Panc1 (cell line): ENCODE data around the gene SAMD14. TPM values are rescaled to one million over a fixed set of nuclear protein-coding genes. Genes with fewer than 3 reads are reported as not detected.
A peak's percentile ranks its signal among the peaks of the same experiment; 100 is the strongest.

ENCODE experiments used
- ATAC-seq: fragments of 200-7000 bp; cut with Tn5 transposase; 2 replicates; pipeline ENCODE4 v1.9.1; 2020; ENCODE audit warnings: mild to moderate bottlenecking, moderate library complexity
- BruUV-seq: library from RNA; stranded (reverse); fragments of 400-500 nt; replicated peaks from 2 replicates; lab custom pipeline; 2021; lab: Mats Ljungman, UMichigan
- CTCF ChIA-PET: fragments of 300-600 bp; sonication (Branson Sonifier 250); formaldehyde crosslinking; loops from one replicate; lab custom pipeline; 2022; ENCODE audit warnings: antibody characterized with exemption; lab: Charles Lee
- POLR2A ChIA-PET: fragments of 300-600 bp; sonication (Branson Sonifier 250); formaldehyde crosslinking; loops from one replicate; lab custom pipeline; 2022; ENCODE audit warnings: antibody characterized with exemption; lab: Charles Lee
- DNase-seq: peaks from one replicate; pipeline ENCODE4 v3.0.0-alpha.2; 2010; ENCODE audit warnings: low read depth, low spot score
- H3K27ac ChIP-seq: 2 replicates; pipeline ENCODE4 v1.5.1; 2011; ENCODE audit warnings: mild to moderate bottlenecking, low read length, inconsistent platforms
- H3K27me3 ChIP-seq: fragments of 200-500 bp; sonication (Bioruptor generic); 2 replicates; pipeline ENCODE4 v1.6.0; 2014; ENCODE audit warnings: low read length, inconsistent platforms; ENCODE audit not compliant: control insufficient read depth, insufficient read depth
- H3K36me3 ChIP-seq: fragments of 200-500 bp; sonication (Bioruptor generic); 2 replicates; pipeline ENCODE4 v1.5.1; 2014; ENCODE audit warnings: inconsistent platforms, mild to moderate bottlenecking, low read length, moderate library complexity; ENCODE audit not compliant: control insufficient read depth, insufficient read depth
- H3K4me1 ChIP-seq: 2 replicates; pipeline ENCODE4 v1.5.1; 2011; ENCODE audit warnings: inconsistent platforms, mild to moderate bottlenecking, low read length, moderate library complexity; ENCODE audit not compliant: control insufficient read depth, insufficient read depth
- H3K4me3 ChIP-seq, 2 experiments: 2 replicates each; pipeline ENCODE4 v1.5.1; 2011 to 2012; ENCODE audit warnings: low read depth in 2 of 2, low read length in 2 of 2, mild to moderate bottlenecking in 2 of 2, inconsistent platforms in 1 of 2, moderate library complexity in 1 of 2
- H3K9me3 ChIP-seq: fragments of 200-500 bp; sonication (Bioruptor generic); 2 replicates; pipeline ENCODE4 v1.5.1; 2014; ENCODE audit warnings: low read depth, mild to moderate bottlenecking, inconsistent platforms, low read length, moderate library complexity; ENCODE audit not compliant: control insufficient read depth, insufficient read depth
- CTCF ChIP-seq: fragments of 450-650 bp; IDR thresholded peaks from 2 replicates; pipeline ENCODE4 v1.5.1; 2017; ENCODE audit warnings: mild to moderate bottlenecking
- POLR2AphosphoS5 ChIP-seq: IDR thresholded peaks from 2 replicates; pipeline ENCODE4 v1.6.1; 2012; ENCODE audit warnings: mild to moderate bottlenecking, low read depth, low read length, moderate library complexity
- REST ChIP-seq, 2 experiments: IDR thresholded peaks; 2 replicates each; pipeline ENCODE4 v1.6.1; 2011 to 2012; ENCODE audit warnings: low read depth in 2 of 2, control low read depth in 1 of 2, low read length in 1 of 2, mild to moderate bottlenecking in 1 of 2, moderate library complexity in 1 of 2; ENCODE audit not compliant: insufficient read depth in 1 of 2
- SIN3A ChIP-seq: IDR thresholded peaks from 2 replicates; pipeline ENCODE4 v1.6.1; 2012; ENCODE audit warnings: low read depth, mild to moderate bottlenecking, low read length, moderate library complexity, borderline replicate concordance; ENCODE audit not compliant: insufficient read depth
- TCF7L2 ChIP-seq: IDR thresholded peaks from 2 replicates; pipeline ENCODE4 v1.6.1; 2011; ENCODE audit warnings: mild to moderate bottlenecking, low read depth, low read length, inconsistent platforms
- in situ Hi-C: cut with HindIII; loops from 2 replicates; pipeline ENCODE4 v1.10.0; 2016; ENCODE audit warnings: low sequenced_read_pairs, low pct_unique_long_range_greater_than_20kb
- intact Hi-C: fragments of 100-400 bp; cut with micrococcal nuclease; formaldehyde crosslinking; loops from one replicate; pipeline ENCODE4 v1.10.0; 2022; ENCODE audit not compliant: unreplicated experiment
- total RNA-seq: library from RNA; stranded (reverse); gene quantifications from one replicate; pipeline ENCODE4 v1.2.1, GENCODE V29; 2021; ENCODE audit not compliant: unreplicated experiment

The SAMD14 gene
- total RNA-seq, 1 experiment from 2014 or later: 6.9 TPM

- ATAC-seq (no peak), DNase-seq (no peak)
- Histone ChIP-seq H3K4me3 (no peak overlapping the region), H3K27ac (no peak overlapping the region; the same call in 1 of the 2 replicates), H3K36me3 (peaks cover 5% of the 10 kb centered on the region), H3K27me3 (no peaks in the 10 kb centered on the region), H3K9me3 (no peaks in the 10 kb centered on the region), H3K4me1 (peaks cover 24% of the 10 kb centered on the region)
- BruUV-seq: no TSS peak
- no peak for TF ChIP-seq REST (IDR thresholded peaks at IDR 0.05; ENCODE audit: insufficient read depth in 1 of 2, low read depth in 2 of 2, low read length in 1 of 2)
- 0 out of 2 replicates have a peak, but pooled peaks have one; percentile 45 for TF ChIP-seq SIN3A
- ChIA-PET CTCF (no interaction called here), POLR2A (no interaction called here)
- intact Hi-C loops: no loop called here
- in situ Hi-C loops: no loop called here
Observed at GRCh38 chr17:50133769-50134099, 3.8 kb upstream of the SAMD14 start.

GRCh38 chr17:50133028-50133768, 3.2 kb upstream of the SAMD14 start:
- in situ Hi-C loops (no loop called here), intact Hi-C loops (no loop called here)
- ChIA-PET POLR2A (interaction anchor here (0.5 to 1.1 kb wide), 5 partner anchors 8 to 69 kb away, joined by 3 to 7 read pairs (median 3); no protein-coding TSS in a partner anchor), CTCF (interaction anchor here (0.6 to 1.1 kb wide), 2 partner anchors 22 to 39 kb away, joined by 4 to 5 read pairs; no protein-coding TSS in a partner anchor)
- no peak overlapping the region for H3K4me3 ChIP-seq
- peaks cover 26% of the 10 kb centered on the region for H3K4me1 ChIP-seq
- peak overlapping the region; percentile 3; the same call in 1 of the 2 replicates for H3K27ac ChIP-seq
- ATAC-seq (peak; percentile 56), DNase-seq (no peak)
- H3K27me3 ChIP-seq: no peaks in the 10 kb centered on the region
- TF ChIP-seq CTCF: no peak
- TF ChIP-seq POLR2AphosphoS5: peak; percentile 33
- TF ChIP-seq TCF7L2: peak; percentile 63
- TF ChIP-seq SIN3A: no peak
- no peak for TF ChIP-seq REST (IDR thresholded peaks at IDR 0.05; ENCODE audit: insufficient read depth in 1 of 2, low read depth in 2 of 2, low read length in 1 of 2)
- H3K36me3 ChIP-seq: peaks cover 1% of the 10 kb centered on the region; the same call in 1 of the 2 replicates
- no peaks in the 10 kb centered on the region for H3K9me3 ChIP-seq
- no TSS peak for BruUV-seq
